HepG2 (cell line): ENCODE data around the gene ARHGEF1. TPM values are rescaled to one million over a fixed set of nuclear protein-coding genes. Genes with fewer than 3 reads are reported as not detected.

Experiments
- BCLAF1 ChIP-seq: fragments of 450-650 bp; IDR thresholded peaks from 2 replicates; pipeline ENCODE4 v1.6.1; 2017; ENCODE audit warnings: mild to moderate bottlenecking
- BRF2 ChIP-seq: sonication (generic); formaldehyde crosslinking; IDR thresholded peaks from 2 replicates; pipeline ENCODE4 v1.8.1; 2022; ENCODE audit warnings: mild to moderate bottlenecking, missing genetic modification reagents
- HMGXB4 ChIP-seq, 2 experiments: sonication (generic) in 1 of 2; formaldehyde crosslinking in 1 of 2; IDR thresholded peaks; 2 replicates each; pipeline versions ENCODE4 v1.4.0 to v1.6.1; 2018 to 2020; ENCODE audit warnings: missing genetic modification reagents in 2 of 2, borderline replicate concordance in 1 of 2, low read depth in 1 of 2, mild to moderate bottlenecking in 1 of 2, missing biosample characterization in 1 of 2
- MTERF4 ChIP-seq: sonication (generic); formaldehyde crosslinking; IDR thresholded peaks from 2 replicates; pipeline ENCODE4 v1.8.0; 2023; ENCODE audit warnings: mild to moderate bottlenecking, missing genetic modification reagents
- PAF1 ChIP-seq: IDR thresholded peaks from 2 replicates; pipeline ENCODE4 v1.6.1; 2016; ENCODE audit warnings: missing genetic modification reagents, missing compliant biosample characterization
- SAP130 ChIP-seq: IDR thresholded peaks from 2 replicates; pipeline ENCODE4 v1.6.1; 2016; ENCODE audit warnings: low read depth
- ZMAT3 ChIP-seq: sonication (generic); formaldehyde crosslinking; conservative IDR thresholded peaks from 2 replicates; pipeline ENCODE4 v1.7.0; 2021; ENCODE audit warnings: missing genetic modification reagents
- ZNF407 ChIP-seq: sonication (generic); formaldehyde crosslinking; IDR thresholded peaks from one replicate; pipeline ENCODE4 v1.5.1; 2020; ENCODE audit warnings: mild to moderate bottlenecking, missing genetic modification reagents; ENCODE audit errors: not compliant biosample characterization
- ZNF451 ChIP-seq: sonication (generic); formaldehyde crosslinking; IDR thresholded peaks from 2 replicates; pipeline ENCODE4 v1.5.0; 2020; ENCODE audit warnings: mild to moderate bottlenecking, missing genetic modification reagents
- ZNF709 ChIP-seq: sonication (generic); formaldehyde crosslinking; IDR thresholded peaks from 2 replicates; pipeline ENCODE4 v1.5.0; 2020; ENCODE audit warnings: mild to moderate bottlenecking, missing genetic modification reagents
- ZNF816 ChIP-seq: sonication (generic); formaldehyde crosslinking; IDR thresholded peaks from 2 replicates; pipeline ENCODE4 v1.8.0; 2022; ENCODE audit warnings: missing genetic modification reagents, mild to moderate bottlenecking, borderline replicate concordance
- polyA plus RNA-seq, 8 experiments: library from polyadenylated mRNA; depleted of rRNA in 3 of 8; stranded (reverse) in 7 of 8; unstranded in 1 of 8; fragments of >200 nt; fragmentation: Illumina TruSeq in 4 of 8; extraction: Trizol in 4 of 8; gene quantifications; 2 replicates each; pipeline versions ENCODE4 v1.2.1 to v1.2.3, GENCODE V29; 2011 to 2016; ENCODE audit warnings: low read depth in 4 of 8, missing spikeins in 1 of 8, mixed read lengths in 1 of 8; ENCODE audit not compliant: insufficient read depth in 1 of 8
- total RNA-seq, 5 experiments: library from RNA; depleted of rRNA; stranded (reverse); fragments of >200 nt; fragmentation: Illumina TruSeq; extraction: Trizol; gene quantifications; 2 replicates each; pipeline ENCODE4 v1.2.3, GENCODE V29; 2016; ENCODE audit warnings: low read depth in 1 of 5

Gene ARHGEF1
- total and polyA plus RNA-seq, 2 of the 13 experiments (the other 11 are each of a cell fraction or from before 2014, with no cell fraction given) = 33.7 to 34.7 TPM

GRCh38 chr19:41872775-41873647, 10.0 kb upstream of the ARHGEF1 start (continued):
- TF ChIP-seq ZNF407 (CRISPR knock-in tag) (peak; percentile 18), ZNF709 (CRISPR knock-in tag) (0 out of 2 replicates have a peak, but pooled peaks have one; percentile 39), ZNF816 (CRISPR knock-in tag) (no peak), SAP130 (CRISPR knock-in tag) (0 out of 2 replicates have a peak, but pooled peaks have one; percentile 22), MTERF4 (CRISPR knock-in tag) (no peak; the same call in 1 of the 2 replicates), HMGXB4 (CRISPR knock-in tag; IDR thresholded peaks at IDR 0.05; ENCODE audit: borderline replicate concordance in 1 of 2, low read depth in 1 of 2) (no peak; a peak in 1 of 4 replicates), ZMAT3 (CRISPR knock-in tag) (no peak), ZNF451 (CRISPR knock-in tag) (0 out of 2 replicates have a peak, but pooled peaks have one; percentile 30), BRF2 (CRISPR knock-in tag) (no peak), PAF1 (CRISPR knock-in tag) (peak; percentile 53; the same call in 1 of the 2 replicates), BCLAF1 (no peak)
